ENCODE results near the gene CBS.
"Not testable (repeated sequence)": the region's sequence is repeated elsewhere in the genome, so short reads cannot be mapped to it uniquely, and the experiment has no call there.

- TF ChIP-seq, protein P1, sequence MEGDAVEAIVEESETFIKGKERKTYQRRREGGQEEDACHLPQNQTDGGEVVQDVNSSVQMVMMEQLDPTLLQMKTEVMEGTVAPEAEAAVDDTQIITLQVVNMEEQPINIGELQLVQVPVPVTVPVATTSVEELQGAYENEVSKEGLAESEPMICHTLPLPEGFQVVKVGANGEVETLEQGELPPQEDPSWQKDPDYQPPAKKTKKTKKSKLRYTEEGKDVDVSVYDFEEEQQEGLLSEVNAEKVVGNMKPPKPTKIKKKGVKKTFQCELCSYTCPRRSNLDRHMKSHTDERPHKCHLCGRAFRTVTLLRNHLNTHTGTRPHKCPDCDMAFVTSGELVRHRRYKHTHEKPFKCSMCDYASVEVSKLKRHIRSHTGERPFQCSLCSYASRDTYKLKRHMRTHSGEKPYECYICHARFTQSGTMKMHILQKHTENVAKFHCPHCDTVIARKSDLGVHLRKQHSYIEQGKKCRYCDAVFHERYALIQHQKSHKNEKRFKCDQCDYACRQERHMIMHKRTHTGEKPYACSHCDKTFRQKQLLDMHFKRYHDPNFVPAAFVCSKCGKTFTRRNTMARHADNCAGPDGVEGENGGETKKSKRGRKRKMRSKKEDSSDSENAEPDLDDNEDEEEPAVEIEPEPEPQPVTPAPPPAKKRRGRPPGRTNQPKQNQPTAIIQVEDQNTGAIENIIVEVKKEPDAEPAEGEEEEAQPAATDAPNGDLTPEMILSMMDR (conservative IDR thresholded peaks at IDR 0.05 in 1 of 2, IDR thresholded peaks at IDR 0.05 in 1 of 2; ENCODE audit: extremely low read depth in 1 of 2, insufficient read depth in 1 of 2, low read depth in 1 of 2, low read length in 2 of 2) = not testable (repeated sequence)
- not testable (repeated sequence) for TF ChIP-seq EZH2 (IDR thresholded peaks at IDR 0.05; ENCODE audit: borderline replicate concordance, low read length)
Measured at GRCh38 chr21:43082587-43083300, 7.1 kb upstream of the CBS start.

Measured in mammary epithelial cell (primary cell).